ENCODE measurements around the gene NOP53. TPM values are rescaled to one million over a fixed set of nuclear protein-coding genes. Genes with fewer than 3 reads are reported as not detected.

Gene NOP53
- polyA plus RNA-seq, 1 donor (not counting 4 experiments of a cell fraction or from before 2014, with no cell fraction given), result 80.2 TPM

GRCh38 chr19:47740866-47741519 is 4.4 kb upstream of the NOP53 start:
- Histone ChIP-seq H2AFZ (ENCODE audit: control insufficient read depth, low read length) (no peak overlapping the region), H3K4me2 (ENCODE audit: control insufficient read depth, extremely low read depth, insufficient read depth, low read depth, low read length) (no peak overlapping the region), H4K20me1 (ENCODE audit: control insufficient read depth, extremely low read depth, insufficient read depth, low read length) (no peaks in the 10 kb centered on the region), H3K9me1 (ENCODE audit: control insufficient read depth, extremely low read depth, insufficient read depth, low read length) (no peaks in the 10 kb centered on the region), H3K79me2 (ENCODE audit: control insufficient read depth, insufficient read depth, low read length) (peaks cover 3% of the 10 kb centered on the region), H3K9me3 (ENCODE audit: control insufficient read depth, low read depth, low read length) (no peaks in the 10 kb centered on the region), H3K27me3 (ENCODE audit: control insufficient read depth, extremely low read depth, insufficient read depth, low read length) (no peaks in the 10 kb centered on the region), H3K4me1 (ENCODE audit: control insufficient read depth, extremely low read depth, insufficient read depth, low read length) (peaks cover 19% of the 10 kb centered on the region), H3K36me3 (ENCODE audit: control insufficient read depth in 2 of 2, extremely low read depth in 1 of 2, insufficient read depth in 2 of 2, low read length in 2 of 2) (peaks cover 16 to 21% of the 10 kb centered on the region in 2 experiments), H3K9ac (ENCODE audit: control insufficient read depth, extremely low read depth, insufficient read depth, low read length) (no peak overlapping the region), H3K4me3 (ENCODE audit: control insufficient read depth in 2 of 3, extremely low read depth in 1 of 3, insufficient read depth in 2 of 3, low read depth in 1 of 3, low read length in 3 of 3) (no peak overlapping the region), H3K27ac (ENCODE audit: control insufficient read depth, insufficient read depth, low read length) (no peak overlapping the region)
- no peak for FAIRE-seq
- DNase-seq (ENCODE audit: low read depth, low spot score), result no peak
- no peak for TF ChIP-seq CTCF (optimal IDR thresholded peaks at IDR 0.05 in 1 of 3, IDR thresholded peaks at IDR 0.05 in 1 of 3, conservative IDR thresholded peaks at IDR 0.05 in 1 of 3; ENCODE audit: extremely low read depth in 1 of 3, insufficient read depth in 2 of 3, low read length in 3 of 3)
- TF ChIP-seq EZH2 (IDR thresholded peaks at IDR 0.05; ENCODE audit: low read length), result no peak
- dilution Hi-C loops (cut with MboI; ENCODE audit: extremely low pct_ligation_motif_present, low sequenced_read_pairs), result no loop called here

GRCh38 chr19:47741544-47742140 is 3.7 kb upstream of the NOP53 start:
- no peak overlapping the region for H3K27ac ChIP-seq (ENCODE audit: control insufficient read depth, insufficient read depth, low read length)
- no peaks in the 10 kb centered on the region for H4K20me1 ChIP-seq (ENCODE audit: control insufficient read depth, extremely low read depth, insufficient read depth, low read length)
- no peak for DNase-seq (ENCODE audit: low read depth, low spot score)
- TF ChIP-seq CTCF (optimal IDR thresholded peaks at IDR 0.05 in 1 of 3, IDR thresholded peaks at IDR 0.05 in 1 of 3, conservative IDR thresholded peaks at IDR 0.05 in 1 of 3; ENCODE audit: extremely low read depth in 1 of 3, insufficient read depth in 2 of 3, low read length in 3 of 3), result no peak
- TF ChIP-seq EZH2 (IDR thresholded peaks at IDR 0.05; ENCODE audit: low read length), result no peak
- no peak overlapping the region for H3K4me3 ChIP-seq (ENCODE audit: control insufficient read depth in 2 of 3, extremely low read depth in 1 of 3, insufficient read depth in 2 of 3, low read depth in 1 of 3, low read length in 3 of 3)
- no peaks in the 10 kb centered on the region for H3K9me3 ChIP-seq (ENCODE audit: control insufficient read depth, low read depth, low read length)
- H3K27me3 ChIP-seq (ENCODE audit: control insufficient read depth, extremely low read depth, insufficient read depth, low read length), result no peaks in the 10 kb centered on the region
- no peak for FAIRE-seq
- H3K4me2 ChIP-seq (ENCODE audit: control insufficient read depth, extremely low read depth, insufficient read depth, low read depth, low read length), result no peak overlapping the region
- dilution Hi-C loops (cut with MboI; ENCODE audit: extremely low pct_ligation_motif_present, low sequenced_read_pairs), result no loop called here
- H3K36me3 ChIP-seq (ENCODE audit: control insufficient read depth in 2 of 2, extremely low read depth in 1 of 2, insufficient read depth in 2 of 2, low read length in 2 of 2), result peaks cover 11 to 15% of the 10 kb centered on the region in 2 experiments
- peaks cover 23% of the 10 kb centered on the region for H3K4me1 ChIP-seq (ENCODE audit: control insufficient read depth, extremely low read depth, insufficient read depth, low read length)
- peaks cover 9% of the 10 kb centered on the region for H3K79me2 ChIP-seq (ENCODE audit: control insufficient read depth, insufficient read depth, low read length)
- no peaks in the 10 kb centered on the region for H3K9me1 ChIP-seq (ENCODE audit: control insufficient read depth, extremely low read depth, insufficient read depth, low read length)
- H2AFZ ChIP-seq (ENCODE audit: control insufficient read depth, low read length), result no peak overlapping the region
- no peak overlapping the region for H3K9ac ChIP-seq (ENCODE audit: control insufficient read depth, extremely low read depth, insufficient read depth, low read length)

Measured in keratinocyte (primary cell).